GM21367 (cell line): ENCODE measurements around the gene FARS2.
"Not testable (repeated sequence)": the region's sequence is repeated elsewhere in the genome, so short reads cannot be mapped to it uniquely, and the experiment has no call there.

Source experiments
- ATAC-seq: cut with Tn5 transposase; IDR thresholded peaks from one replicate; pipeline ENCODE4 v1.9.1; 2021; ENCODE audit not compliant: unreplicated experiment

Gene FARS2

GRCh38 chr6:5772408-5773120 lies 511.3 kb downstream of the FARS2 start:
- no peak for ATAC-seq

- ATAC-seq: no peak
Observed at GRCh38 chr6:5776104-5776503, 514.8 kb downstream of the FARS2 start.

- no peak for ATAC-seq
Observed at GRCh38 chr6:5776706-5777390, 515.5 kb downstream of the FARS2 start.

- ATAC-seq: peak; percentile 87
Observed at GRCh38 chr6:5778317-5778857, 517.1 kb downstream of the FARS2 start.

- ATAC-seq: no peak
Observed at GRCh38 chr6:5778906-5779305, 517.6 kb downstream of the FARS2 start.

- no peak for ATAC-seq
Observed at GRCh38 chr6:5781019-5781418, 519.7 kb downstream of the FARS2 start.

- no peak for ATAC-seq
Observed at GRCh38 chr6:5781966-5782556, 520.7 kb downstream of the FARS2 start.

GRCh38 chr6:5782783-5783547 lies 521.7 kb downstream of the FARS2 start:
- ATAC-seq: no peak

- no peak for ATAC-seq
Observed at GRCh38 chr6:5783584-5784089, 522.3 kb downstream of the FARS2 start.

GRCh38 chr6:5785249-5785648 lies 523.9 kb downstream of the FARS2 start:
- ATAC-seq: no peak

- ATAC-seq: no peak
Observed at GRCh38 chr6:5786321-5786968, 525.1 kb downstream of the FARS2 start.

- ATAC-seq: no peak
Observed at GRCh38 chr6:5786969-5787720, 525.8 kb downstream of the FARS2 start.

GRCh38 chr6:5789426-5789825 lies 528.1 kb downstream of the FARS2 start:
- ATAC-seq: not testable (repeated sequence)

- not testable (repeated sequence) for ATAC-seq
Observed at GRCh38 chr6:5796555-5796954, 535.2 kb downstream of the FARS2 start.

- not testable (repeated sequence) for ATAC-seq
Observed at GRCh38 chr6:5806406-5806805, 545.1 kb downstream of the FARS2 start.

- ATAC-seq: no peak
Observed at GRCh38 chr6:5809450-5809849, 548.1 kb downstream of the FARS2 start.

- ATAC-seq: no peak
Observed at GRCh38 chr6:5811997-5812396, 550.7 kb downstream of the FARS2 start.

GRCh38 chr6:5813625-5814027 lies 552.3 kb downstream of the FARS2 start:
- no peak for ATAC-seq

- ATAC-seq: no peak
Observed at GRCh38 chr6:5814116-5814515, 552.8 kb downstream of the FARS2 start.

- ATAC-seq: no peak
Observed at GRCh38 chr6:5814901-5815300, 553.6 kb downstream of the FARS2 start.
